Measurements from ENCODE around the gene DGLUCY. TPM values are rescaled to one million over a fixed set of nuclear protein-coding genes. Genes with fewer than 3 reads are reported as not detected.
A peak's percentile ranks its signal among the peaks of the same experiment; 100 is the strongest.

Gene DGLUCY
- polyA plus RNA-seq, 3 donors: 54.9 to 88.4 (median 66.0) TPM

DNA sequence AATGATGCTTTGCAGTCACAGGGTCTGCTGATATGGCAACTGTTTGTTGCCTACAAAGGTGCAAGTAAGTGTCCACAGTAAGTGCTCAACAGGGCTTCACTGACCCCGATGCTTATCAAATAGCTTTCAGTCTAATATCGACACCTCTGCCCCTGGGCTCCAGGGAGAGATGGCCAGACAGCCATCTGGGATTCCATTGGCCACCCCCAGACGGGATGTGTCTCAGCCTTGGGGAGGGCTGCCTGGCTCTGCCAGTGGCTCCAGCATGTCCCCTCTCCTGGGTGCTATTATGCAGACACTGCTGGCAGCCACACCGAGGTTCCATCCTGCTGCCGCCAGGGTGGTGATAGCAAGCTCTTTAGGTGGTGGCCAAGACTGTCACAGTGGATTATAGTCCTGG is 57.4 kb downstream of the DGLUCY start:
- Mint-ChIP-seq H3K4me1 (no peaks in the 10 kb centered on the region), H3K4me3 (no peak overlapping the region), H3K27me3 (ENCODE audit: low read depth in 3 of 3) (no peaks in the 10 kb centered on the region), H3K9me3 (peaks cover 0 to 2% (median 0%) of the 10 kb centered on the region in 7 donors), H3K36me3 (peaks cover 69 to 90% of the 10 kb centered on the region in 2 donors), H3K27ac (peak overlapping the region in 1 of 7 donors; percentile 50)
- WGBS (ENCODE audit: insufficient coverage): 97% methylated on average over 3 of the region's 5 CpGs
- Histone ChIP-seq H2AFZ (ENCODE audit: insufficient read depth, low read depth, low read length, poor library complexity, severe bottlenecking) (no peak overlapping the region), H3K27me3 (ENCODE audit: control insufficient read depth in 2 of 2, insufficient read depth in 2 of 2, low read length in 2 of 2) (no peaks in the 10 kb centered on the region), H3K9me3 (replicated peaks in 1 of 2; ENCODE audit: control insufficient read depth in 1 of 2, insufficient read depth in 1 of 2, low read length in 2 of 2) (no peaks in the 10 kb centered on the region), H3K79me2 (ENCODE audit: insufficient read depth, low read length) (no peaks in the 10 kb centered on the region), H3K9ac (ENCODE audit: insufficient read depth, low read length, poor library complexity, severe bottlenecking) (no peak overlapping the region), H3K4me1 (ENCODE audit: control insufficient read depth in 1 of 2, insufficient read depth in 2 of 2, low read length in 2 of 2) (no peaks in the 10 kb centered on the region), H3K27ac (ENCODE audit: low read depth in 1 of 2, low read length in 2 of 2) (peak overlapping the region in 1 of 2 donors; percentile 14), H4K20me1 (ENCODE audit: insufficient read depth, low read length) (peaks cover 4% of the 10 kb centered on the region), H3K4me3 (replicated peaks in 1 of 3; ENCODE audit: low read depth in 2 of 3, low read length in 3 of 3) (no peak overlapping the region), H3K4me2 (replicated peaks; ENCODE audit: extremely low read depth, low read length, poor library complexity, severe bottlenecking) (no peak overlapping the region), H3K36me3 (replicated peaks in 1 of 2; ENCODE audit: control insufficient read depth in 1 of 2, insufficient read depth in 2 of 2, low read length in 2 of 2) (peaks cover 81 to 98% of the 10 kb centered on the region in 2 donors)
- DNase-seq: no peak
- TF ChIP-seq, protein P1, sequence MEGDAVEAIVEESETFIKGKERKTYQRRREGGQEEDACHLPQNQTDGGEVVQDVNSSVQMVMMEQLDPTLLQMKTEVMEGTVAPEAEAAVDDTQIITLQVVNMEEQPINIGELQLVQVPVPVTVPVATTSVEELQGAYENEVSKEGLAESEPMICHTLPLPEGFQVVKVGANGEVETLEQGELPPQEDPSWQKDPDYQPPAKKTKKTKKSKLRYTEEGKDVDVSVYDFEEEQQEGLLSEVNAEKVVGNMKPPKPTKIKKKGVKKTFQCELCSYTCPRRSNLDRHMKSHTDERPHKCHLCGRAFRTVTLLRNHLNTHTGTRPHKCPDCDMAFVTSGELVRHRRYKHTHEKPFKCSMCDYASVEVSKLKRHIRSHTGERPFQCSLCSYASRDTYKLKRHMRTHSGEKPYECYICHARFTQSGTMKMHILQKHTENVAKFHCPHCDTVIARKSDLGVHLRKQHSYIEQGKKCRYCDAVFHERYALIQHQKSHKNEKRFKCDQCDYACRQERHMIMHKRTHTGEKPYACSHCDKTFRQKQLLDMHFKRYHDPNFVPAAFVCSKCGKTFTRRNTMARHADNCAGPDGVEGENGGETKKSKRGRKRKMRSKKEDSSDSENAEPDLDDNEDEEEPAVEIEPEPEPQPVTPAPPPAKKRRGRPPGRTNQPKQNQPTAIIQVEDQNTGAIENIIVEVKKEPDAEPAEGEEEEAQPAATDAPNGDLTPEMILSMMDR (IDR thresholded peaks at IDR 0.05): no peak
- intact Hi-C loops (cut with micrococcal nuclease): no loop called here

DNA sequence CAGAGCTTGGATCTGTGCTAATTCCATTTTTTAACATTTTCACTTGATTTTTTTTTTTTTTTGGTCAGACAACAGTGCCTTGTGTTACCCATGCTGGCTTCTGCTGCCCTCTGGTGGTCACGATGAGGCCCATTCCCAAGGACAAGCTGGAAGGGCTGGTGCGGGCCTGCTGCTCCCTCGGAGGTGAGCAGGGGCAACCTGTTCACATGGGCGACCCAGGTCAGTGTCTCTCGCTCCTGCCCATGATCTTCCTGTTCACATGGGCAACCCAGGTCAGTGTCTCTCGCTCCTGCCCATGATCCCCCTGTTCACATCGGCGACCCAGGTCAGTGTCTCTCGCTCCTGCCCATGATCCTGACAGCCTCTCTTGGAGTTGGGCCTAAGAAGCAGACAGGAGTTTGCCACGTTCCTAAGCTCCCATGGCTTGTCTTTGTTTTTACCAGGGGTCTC is 59.4 kb downstream of the DGLUCY start:
- H3K27me3 Mint-ChIP-seq (ENCODE audit: low read depth in 3 of 3): no peaks in the 10 kb centered on the region
- H3K4me3 Mint-ChIP-seq: no peak overlapping the region
- Histone ChIP-seq H3K4me2 (replicated peaks; ENCODE audit: extremely low read depth, low read length, poor library complexity, severe bottlenecking) (no peak overlapping the region), H3K4me1 (ENCODE audit: control insufficient read depth in 1 of 2, insufficient read depth in 2 of 2, low read length in 2 of 2) (no peaks in the 10 kb centered on the region), H4K20me1 (ENCODE audit: insufficient read depth, low read length) (peaks cover 10% of the 10 kb centered on the region), H3K27ac (ENCODE audit: low read depth in 1 of 2, low read length in 2 of 2) (peak overlapping the region in 1 of 2 donors; percentile 48), H3K79me2 (ENCODE audit: insufficient read depth, low read length) (no peaks in the 10 kb centered on the region), H3K36me3 (replicated peaks in 1 of 2; ENCODE audit: control insufficient read depth in 1 of 2, insufficient read depth in 2 of 2, low read length in 2 of 2) (peaks cover 82 to 98% of the 10 kb centered on the region in 2 donors), H3K9ac (ENCODE audit: insufficient read depth, low read length, poor library complexity, severe bottlenecking) (no peak overlapping the region), H2AFZ (ENCODE audit: insufficient read depth, low read depth, low read length, poor library complexity, severe bottlenecking) (no peak overlapping the region), H3K27me3 (ENCODE audit: control insufficient read depth in 2 of 2, insufficient read depth in 2 of 2, low read length in 2 of 2) (no peaks in the 10 kb centered on the region), H3K4me3 (replicated peaks in 1 of 3; ENCODE audit: low read depth in 2 of 3, low read length in 3 of 3) (no peak overlapping the region), H3K9me3 (replicated peaks in 1 of 2; ENCODE audit: control insufficient read depth in 1 of 2, insufficient read depth in 1 of 2, low read length in 2 of 2) (no peaks in the 10 kb centered on the region)
- DNase-seq: peak; percentile 46 to 67 (median 54)
- H3K36me3 Mint-ChIP-seq: peaks cover 69 to 90% of the 10 kb centered on the region in 2 donors
- WGBS (ENCODE audit: insufficient coverage): 71% methylated on average over 10 of the region's 10 CpGs
- TF ChIP-seq, protein P1 (IDR thresholded peaks at IDR 0.05): peak; percentile 80
- peak overlapping the region in 3 of 7 donors; percentile 48 to 74 (median 73) for H3K27ac Mint-ChIP-seq
- peaks cover 0 to 2% (median 0%) of the 10 kb centered on the region in 7 donors for H3K9me3 Mint-ChIP-seq
- intact Hi-C loops (cut with micrococcal nuclease): loop anchor here (2.0 kb wide), 1 partner anchor 270 kb away; no protein-coding TSS in a partner anchor
- no peaks in the 10 kb centered on the region for H3K4me1 Mint-ChIP-seq
